AG04449 (cell line): ENCODE measurements around the gene ATP6V0B.
A peak's percentile ranks its signal among the peaks of the same experiment; 100 is the strongest.

Source experiments
- CTCF ChIA-PET: fragments of 350-600 bp; formaldehyde crosslinking; extraction: SDS; loops from one replicate; lab custom pipeline; 2021; ENCODE audit warnings: antibody characterized with exemption; lab: Yijun Ruan, JAX
- POLR2A ChIA-PET: fragments of 400-600, 350-600 bp; formaldehyde crosslinking; extraction: SDS; loops from one replicate; lab custom pipeline; 2020; ENCODE audit warnings: antibody characterized with exemption, inconsistent platforms; lab: Yijun Ruan, JAX
- DNase-seq: peaks from one replicate; pipeline ENCODE4 v3.0.0-alpha.2; 2010; ENCODE audit warnings: low read depth, low spot score
- H3K4me3 ChIP-seq: 2 replicates; pipeline ENCODE4 v1.5.1; 2011; ENCODE audit warnings: low read depth, mild to moderate bottlenecking, control low read depth, low read length
- CTCF ChIP-seq: IDR thresholded peaks from one replicate; pipeline ENCODE4 v1.5.1; 2011; ENCODE audit warnings: mild to moderate bottlenecking, moderate library complexity, low read length, control low read depth, inconsistent platforms; ENCODE audit not compliant: insufficient read depth; ENCODE audit errors: missing control alignments

ATP6V0B gene

GRCh38 chr1:43975249-43975961 is 645 bp downstream of the ATP6V0B start:
- DNase-seq: no peak
- POLR2A ChIA-PET: interaction anchor here (1.0 to 1.5 kb wide), 6 partner anchors 9 to 212 kb away, joined by 3 to 6 read pairs (median 4); no protein-coding TSS in a partner anchor
- CTCF ChIA-PET: interaction anchor here (1.2 to 8.7 kb wide), 10 partner anchors 13 to 676 kb away, joined by 3 to 71 read pairs (median 6); partner anchors contain the start of genes ARTN and CCDC24

GRCh38 chr1:43976045-43976444 is 1.3 kb downstream of the ATP6V0B start:
- CTCF ChIA-PET: interaction anchor here (1.2 to 8.7 kb wide), 9 partner anchors 12 to 675 kb away, joined by 3 to 71 read pairs (median 6); partner anchors contain the start of genes ARTN and CCDC24

More at GRCh38 chr1:43975249-43975961, 645 bp downstream of the ATP6V0B start:
- H3K4me3 ChIP-seq: peak overlapping the region; percentile 85
- TF ChIP-seq CTCF: no peak

GRCh38 chr1:43976890-43977289 is 2.1 kb downstream of the ATP6V0B start:
- CTCF ChIA-PET: interaction anchor here (2.5 to 8.7 kb wide), 4 partner anchors 28 to 212 kb away, joined by 10 to 71 read pairs (median 14); partner anchors contain the start of gene ARTN
- no peak overlapping the region for H3K4me3 ChIP-seq
- DNase-seq: no peak
- POLR2A ChIA-PET: no interaction called here
- TF ChIP-seq CTCF: no peak

More at GRCh38 chr1:43976045-43976444, 1.3 kb downstream of the ATP6V0B start:
- peak overlapping the region; percentile 85 for H3K4me3 ChIP-seq
- POLR2A ChIA-PET: interaction anchor here (1.3 to 1.4 kb wide), 2 partner anchors 14 to 25 kb away, joined by 3 to 4 read pairs; no protein-coding TSS in a partner anchor
- TF ChIP-seq CTCF: no peak
- no peak for DNase-seq

GRCh38 chr1:43977376-43978263 is 2.9 kb downstream of the ATP6V0B start:
- ChIA-PET CTCF (interaction anchor here (1.0 to 8.7 kb wide), 4 partner anchors 28 to 212 kb away, joined by 3 to 71 read pairs (median 7); no protein-coding TSS in a partner anchor), POLR2A (interaction anchor here (1.2 kb wide), 1 partner anchor 8 kb away, joined by 4 read pairs; the partner anchor contains the start of gene DPH2)
- DNase-seq: no peak
- no peak for TF ChIP-seq CTCF
- H3K4me3 ChIP-seq: no peak overlapping the region; the same call in 1 of the 2 replicates

- TF ChIP-seq CTCF: no peak
- POLR2A ChIA-PET: interaction anchor here (1.2 kb wide), 1 partner anchor 8 kb away, joined by 4 read pairs; the partner anchor contains the start of gene DPH2
- peak overlapping the region; percentile 69 for H3K4me3 ChIP-seq
- DNase-seq: no peak
- CTCF ChIA-PET: interaction anchor here (1.0 to 2.5 kb wide), 3 partner anchors 27 to 69 kb away, joined by 3 to 10 read pairs (median 4); no protein-coding TSS in a partner anchor
Observed at GRCh38 chr1:43978264-43978550, 3.4 kb downstream of the ATP6V0B start.
